K562 (cell line): ENCODE results near the gene ABHD8. TPM values are rescaled to one million over a fixed set of nuclear protein-coding genes. Genes with fewer than 3 reads are reported as not detected.

Source experiments
- DDX20 ChIP-seq: fragments of 450-650 bp; IDR thresholded peaks from 2 replicates; pipeline ENCODE4 v1.6.1; 2016; ENCODE audit warnings: missing genetic modification characterization, low read depth, mild to moderate bottlenecking, missing compliant biosample characterization, moderate library complexity
- HDAC8 ChIP-seq: fragments of 450-650 bp; IDR thresholded peaks from 2 replicates; pipeline ENCODE4 v1.6.1; 2016; ENCODE audit warnings: mild to moderate bottlenecking, missing genetic modification characterization, moderate library complexity, missing compliant biosample characterization
- MAX ChIP-seq: sonication (generic); formaldehyde crosslinking; IDR thresholded peaks from 2 replicates; pipeline ENCODE4 v1.9.0; 2022; ENCODE audit warnings: mild to moderate bottlenecking, missing genetic modification reagents
- PML ChIP-seq: IDR thresholded peaks from 2 replicates; pipeline ENCODE4 v1.6.1; 2012; ENCODE audit warnings: low read length, inconsistent platforms
- RBM34 ChIP-seq: fragments of 200-400 bp; formaldehyde crosslinking; IDR thresholded peaks from 2 replicates; pipeline ENCODE4 v1.6.1; 2018; ENCODE audit warnings: low read length, borderline replicate concordance; ENCODE audit not compliant: insufficient read depth
- ZNF124 ChIP-seq: sonication (generic); formaldehyde crosslinking; IDR thresholded peaks from 2 replicates; pipeline ENCODE4 v1.8.1; 2022; ENCODE audit warnings: missing genetic modification reagents
- ZNF347 ChIP-seq: fragments of 450-650 bp; formaldehyde crosslinking; IDR thresholded peaks from 2 replicates; pipeline ENCODE4 v1.4.0; 2020; ENCODE audit warnings: low read depth, mild to moderate bottlenecking, moderate library complexity
- polyA plus RNA-seq, 8 experiments: library from polyadenylated mRNA; depleted of rRNA in 4 of 8; stranded (reverse) in 5 of 8; unstranded in 3 of 8; fragments of >200 nt; fragmentation: Nextera tagmentation in 2 of 8; fragmentation: Illumina TruSeq in 1 of 8; extraction: Ambion mirVana in 2 of 8; extraction: Trizol in 1 of 8; gene quantifications; 2 replicates each; pipeline versions ENCODE4 v1.2.1 to v1.2.3, GENCODE V29; 2011 to 2014; ENCODE audit warnings: inconsistent platforms in 1 of 8, missing spikeins in 1 of 8
- total RNA-seq, 7 experiments: library from RNA; depleted of rRNA in 6 of 7; stranded (reverse); fragments of >200 nt in 6 of 7; fragmentation: Illumina TruSeq in 2 of 7; extraction: Trizol in 2 of 7; gene quantifications; 2 replicates each; pipeline versions ENCODE4 v1.2.1 to v1.2.3, GENCODE V29; 2011 to 2021; ENCODE audit warnings: low replicate concordance in 1 of 7
- TF ChIP-seq, protein P1 (sequence below): fragments of 250-450 bp; sonication (Bioruptor Pico); IDR thresholded peaks from 2 replicates; pipeline ENCODE4 v1.8.0; 2021; ENCODE audit warnings: mild to moderate bottlenecking, moderate library complexity
- TF ChIP-seq, protein P2 (sequence below): fragments of 450-650 bp; formaldehyde crosslinking; IDR thresholded peaks from 2 replicates; pipeline ENCODE4 v1.4.0; 2020; ENCODE audit warnings: mild to moderate bottlenecking, mixed read lengths

The ABHD8 gene
- total and polyA plus RNA-seq, 9 of the 15 experiments (the other 6 are each of a cell fraction or from before 2014, with no cell fraction given), result 0.04 to 6.6 (median 2.0) TPM; not detected in 1

DNA sequence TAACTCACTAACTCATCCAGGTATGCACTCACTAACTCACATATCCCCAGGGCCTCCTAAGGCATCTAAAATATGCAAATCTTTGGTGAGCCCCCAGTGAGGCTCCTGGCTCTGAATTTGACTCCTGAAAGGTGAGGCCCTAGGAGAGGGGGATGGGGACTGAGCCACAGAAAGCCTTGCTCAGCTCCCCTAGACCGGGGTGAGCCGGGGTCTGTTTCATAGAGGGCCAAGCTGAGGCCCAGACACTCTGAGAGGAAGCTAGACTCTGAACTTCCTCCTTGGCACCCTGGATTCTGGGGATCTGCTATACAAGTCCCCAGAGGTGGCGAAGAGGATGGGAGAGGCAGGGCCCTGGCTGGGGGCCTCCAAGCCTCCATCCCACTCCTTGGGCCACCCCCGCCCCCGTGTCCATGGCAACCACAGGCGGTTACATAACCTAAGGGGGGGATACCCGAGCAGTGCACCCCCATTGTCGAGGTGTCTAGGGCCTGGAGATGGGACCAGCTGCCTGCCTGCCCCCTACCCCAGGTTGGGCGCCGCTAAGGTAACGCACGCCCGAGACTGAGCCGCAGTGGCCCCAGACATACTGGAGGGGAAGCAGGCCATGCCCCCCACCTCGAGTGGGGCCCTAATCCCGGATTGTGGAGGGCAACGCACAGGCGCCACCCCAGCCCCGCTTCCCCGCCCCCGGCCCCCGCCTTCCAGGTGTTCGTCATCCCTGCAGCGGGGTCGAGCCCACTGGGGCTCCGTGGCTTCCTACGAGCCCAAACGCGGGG, 646 bp downstream of the ABHD8 start (continued):
- TF ChIP-seq, protein P1, sequence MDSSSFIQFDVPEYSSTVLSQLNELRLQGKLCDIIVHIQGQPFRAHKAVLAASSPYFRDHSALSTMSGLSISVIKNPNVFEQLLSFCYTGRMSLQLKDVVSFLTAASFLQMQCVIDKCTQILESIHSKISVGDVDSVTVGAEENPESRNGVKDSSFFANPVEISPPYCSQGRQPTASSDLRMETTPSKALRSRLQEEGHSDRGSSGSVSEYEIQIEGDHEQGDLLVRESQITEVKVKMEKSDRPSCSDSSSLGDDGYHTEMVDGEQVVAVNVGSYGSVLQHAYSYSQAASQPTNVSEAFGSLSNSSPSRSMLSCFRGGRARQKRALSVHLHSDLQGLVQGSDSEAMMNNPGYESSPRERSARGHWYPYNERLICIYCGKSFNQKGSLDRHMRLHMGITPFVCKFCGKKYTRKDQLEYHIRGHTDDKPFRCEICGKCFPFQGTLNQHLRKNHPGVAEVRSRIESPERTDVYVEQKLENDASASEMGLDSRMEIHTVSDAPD (CRISPR knock-in tag), result no peak
- TF ChIP-seq RBM34, result no peak
- TF ChIP-seq MAX (CRISPR knock-in tag), result no peak
- TF ChIP-seq ZNF347 (CRISPR knock-in tag), result no peak
- no peak for TF ChIP-seq PML
- no peak for TF ChIP-seq DDX20
- no peak for TF ChIP-seq HDAC8 (tag)
- TF ChIP-seq ZNF124 (CRISPR knock-in tag), result no peak
- TF ChIP-seq, protein P2, sequence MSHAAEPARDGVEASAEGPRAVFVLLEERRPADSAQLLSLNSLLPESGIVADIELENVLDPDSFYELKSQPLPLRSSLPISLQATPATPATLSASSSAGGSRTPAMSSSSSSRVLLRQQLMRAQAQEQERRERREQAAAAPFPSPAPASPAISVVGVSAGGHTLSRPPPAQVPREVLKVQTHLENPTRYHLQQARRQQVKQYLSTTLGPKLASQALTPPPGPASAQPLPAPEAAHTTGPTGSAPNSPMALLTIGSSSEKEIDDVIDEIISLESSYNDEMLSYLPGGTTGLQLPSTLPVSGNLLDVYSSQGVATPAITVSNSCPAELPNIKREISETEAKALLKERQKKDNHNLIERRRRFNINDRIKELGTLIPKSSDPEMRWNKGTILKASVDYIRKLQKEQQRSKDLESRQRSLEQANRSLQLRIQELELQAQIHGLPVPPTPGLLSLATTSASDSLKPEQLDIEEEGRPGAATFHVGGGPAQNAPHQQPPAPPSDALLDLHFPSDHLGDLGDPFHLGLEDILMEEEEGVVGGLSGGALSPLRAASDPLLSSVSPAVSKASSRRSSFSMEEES (CRISPR knock-in tag), result no peak
- TF ChIP-seq, all 486 proteins: peak for 4
